ENCODE results near the gene ATOSA. TPM values are rescaled to one million over a fixed set of nuclear protein-coding genes. Genes with fewer than 3 reads are reported as not detected.

Gene ATOSA
- total RNA-seq, 2 donors from 2014 or later: 47.8 to 59.4 TPM

- no peak for TF ChIP-seq CTCF (IDR thresholded peaks at IDR 0.05)
- no peak for DNase-seq (ENCODE audit: low spot score)
- Histone ChIP-seq H3K4me3 (no peak overlapping the region), H3K9me3 (no peaks in the 10 kb centered on the region), H3K27me3 (replicated peaks; ENCODE audit: insufficient read depth) (no peaks in the 10 kb centered on the region), H3K36me3 (no peaks in the 10 kb centered on the region), H3K4me1 (ENCODE audit: control insufficient read depth in 1 of 2, low read depth in 2 of 2) (no peaks in the 10 kb centered on the region), H3K27ac (no peak overlapping the region)
- ATAC-seq (ENCODE audit: insufficient number of reproducible peaks, low FRiP score, low read depth): no peak
Measured at GRCh38 chr15:52718551-52718950, 39.4 kb upstream of the ATOSA start.

GRCh38 chr15:52717924-52718323 is 38.7 kb upstream of the ATOSA start:
- Histone ChIP-seq H3K27ac (no peak overlapping the region), H3K36me3 (no peaks in the 10 kb centered on the region), H3K4me3 (no peak overlapping the region), H3K9me3 (no peaks in the 10 kb centered on the region), H3K27me3 (replicated peaks; ENCODE audit: insufficient read depth) (no peaks in the 10 kb centered on the region), H3K4me1 (ENCODE audit: control insufficient read depth in 1 of 2, low read depth in 2 of 2) (no peaks in the 10 kb centered on the region)
- ATAC-seq (ENCODE audit: insufficient number of reproducible peaks, low FRiP score, low read depth) (no peak), DNase-seq (ENCODE audit: low spot score) (no peak)
- TF ChIP-seq CTCF (IDR thresholded peaks at IDR 0.05): no peak

GRCh38 chr15:52717481-52717880 is 38.3 kb upstream of the ATOSA start:
- no peaks in the 10 kb centered on the region for H3K27me3 ChIP-seq (replicated peaks; ENCODE audit: insufficient read depth)
- ATAC-seq (ENCODE audit: insufficient number of reproducible peaks, low FRiP score, low read depth) (no peak), DNase-seq (ENCODE audit: low spot score) (no peak)
- no peak overlapping the region for H3K4me3 ChIP-seq
- H3K27ac ChIP-seq: no peak overlapping the region
- no peaks in the 10 kb centered on the region for H3K9me3 ChIP-seq
- H3K36me3 ChIP-seq: no peaks in the 10 kb centered on the region
- H3K4me1 ChIP-seq (ENCODE audit: control insufficient read depth in 1 of 2, low read depth in 2 of 2): no peaks in the 10 kb centered on the region
- no peak for TF ChIP-seq CTCF (IDR thresholded peaks at IDR 0.05)

- H3K27me3 ChIP-seq (replicated peaks; ENCODE audit: insufficient read depth): no peaks in the 10 kb centered on the region
- ATAC-seq (ENCODE audit: insufficient number of reproducible peaks, low FRiP score, low read depth) (no peak), DNase-seq (ENCODE audit: low spot score) (no peak)
- H3K4me3 ChIP-seq: no peak overlapping the region
- H3K27ac ChIP-seq: no peak overlapping the region
- no peaks in the 10 kb centered on the region for H3K4me1 ChIP-seq (ENCODE audit: control insufficient read depth in 1 of 2, low read depth in 2 of 2)
- H3K9me3 ChIP-seq: no peaks in the 10 kb centered on the region
- TF ChIP-seq CTCF (IDR thresholded peaks at IDR 0.05): no peak
- H3K36me3 ChIP-seq: no peaks in the 10 kb centered on the region
Measured at GRCh38 chr15:52716536-52716935, 37.3 kb upstream of the ATOSA start.

- ATAC-seq (ENCODE audit: insufficient number of reproducible peaks, low FRiP score, low read depth) (no peak), DNase-seq (ENCODE audit: low spot score) (no peak)
- TF ChIP-seq CTCF (IDR thresholded peaks at IDR 0.05): no peak
- no peaks in the 10 kb centered on the region for H3K27me3 ChIP-seq (replicated peaks; ENCODE audit: insufficient read depth)
- no peak overlapping the region for H3K4me3 ChIP-seq
- no peak overlapping the region for H3K27ac ChIP-seq
- H3K9me3 ChIP-seq: no peaks in the 10 kb centered on the region
- no peaks in the 10 kb centered on the region for H3K4me1 ChIP-seq (ENCODE audit: control insufficient read depth in 1 of 2, low read depth in 2 of 2)
- H3K36me3 ChIP-seq: no peaks in the 10 kb centered on the region
Measured at GRCh38 chr15:52715411-52715810, 36.2 kb upstream of the ATOSA start.
